WERI-Rb-1 (cell line): ENCODE data around the gene GBX2.

Experiments
- DNase-seq: peaks from one replicate; pipeline ENCODE4 v3.0.0-alpha.2; 2020
- H3K27ac ChIP-seq: fragments of 250-450 bp; sonication (Bioruptor Pico); 2 replicates; pipeline ENCODE4 v1.5.1; 2020; ENCODE audit warnings: mild to moderate bottlenecking, moderate library complexity
- H3K27me3 ChIP-seq: fragments of 250-450 bp; sonication (Bioruptor Pico); 2 replicates; pipeline ENCODE4 v1.5.1; 2021; ENCODE audit warnings: mild to moderate bottlenecking, low read depth, moderate library complexity; ENCODE audit not compliant: insufficient read depth, severe bottlenecking
- H3K36me3 ChIP-seq: fragments of 250-450 bp; sonication (Bioruptor Pico); 2 replicates; pipeline ENCODE4 v1.5.1; 2020; ENCODE audit warnings: mild to moderate bottlenecking, moderate library complexity
- H3K4me3 ChIP-seq: 2 replicates; pipeline ENCODE4 v1.5.1; 2011; ENCODE audit warnings: low read depth, mild to moderate bottlenecking, control low read depth, low read length
- H3K9me3 ChIP-seq: fragments of 250-450 bp; sonication (Bioruptor Pico); 2 replicates; pipeline ENCODE4 v1.5.1; 2021; ENCODE audit warnings: mild to moderate bottlenecking, moderate library complexity; ENCODE audit not compliant: severe bottlenecking
- CTCF ChIP-seq: IDR thresholded peaks from 2 replicates; pipeline ENCODE4 v1.5.1; 2011; ENCODE audit warnings: low read depth, mild to moderate bottlenecking, control low read depth, inconsistent platforms, low read length

The GBX2 gene

GRCh38 chr2:236161531-236161930 is 6.7 kb downstream of the GBX2 start:
- no peak for TF ChIP-seq CTCF
- no peak for DNase-seq
- H3K27ac ChIP-seq, result no peak overlapping the region
- peaks cover 81% of the 10 kb centered on the region for H3K27me3 ChIP-seq
- peaks cover 3% of the 10 kb centered on the region for H3K9me3 ChIP-seq
- H3K36me3 ChIP-seq, result no peaks in the 10 kb centered on the region
- no peak overlapping the region for H3K4me3 ChIP-seq

- H3K27me3 ChIP-seq, result peaks cover 81% of the 10 kb centered on the region
- H3K9me3 ChIP-seq, result peaks cover 3% of the 10 kb centered on the region
- no peak overlapping the region for H3K27ac ChIP-seq
- H3K4me3 ChIP-seq, result no peak overlapping the region
- no peak for DNase-seq
- no peaks in the 10 kb centered on the region for H3K36me3 ChIP-seq
- no peak for TF ChIP-seq CTCF
Observed at GRCh38 chr2:236161082-236161462, 7.1 kb downstream of the GBX2 start.

- H3K27me3 ChIP-seq, result peaks cover 81% of the 10 kb centered on the region
- no peak for TF ChIP-seq CTCF
Observed at GRCh38 chr2:236160366-236161081, 7.7 kb downstream of the GBX2 start.

GRCh38 chr2:236159778-236160170 is 8.4 kb downstream of the GBX2 start:
- Histone ChIP-seq H3K27me3 (peaks cover 81% of the 10 kb centered on the region), H3K9me3 (peaks cover 3% of the 10 kb centered on the region)

More at GRCh38 chr2:236160366-236161081, 7.7 kb downstream of the GBX2 start:
- peaks cover 3% of the 10 kb centered on the region for H3K9me3 ChIP-seq
- no peaks in the 10 kb centered on the region for H3K36me3 ChIP-seq
- DNase-seq, result no peak
- H3K27ac ChIP-seq, result no peak overlapping the region
- no peak overlapping the region for H3K4me3 ChIP-seq

GRCh38 chr2:236158969-236159777 is 9.0 kb downstream of the GBX2 start:
- peak; percentile 45 for DNase-seq
- Histone ChIP-seq H3K27ac (no peak overlapping the region), H3K36me3 (no peaks in the 10 kb centered on the region), H3K27me3 (peaks cover 80% of the 10 kb centered on the region), H3K4me3 (peak overlapping the region; percentile 16), H3K9me3 (peaks cover 2% of the 10 kb centered on the region)
- no peak for TF ChIP-seq CTCF

More at GRCh38 chr2:236159778-236160170, 8.4 kb downstream of the GBX2 start:
- Histone ChIP-seq H3K36me3 (no peaks in the 10 kb centered on the region), H3K4me3 (peak overlapping the region; percentile 16), H3K27ac (no peak overlapping the region)
- DNase-seq, result no peak
- no peak for TF ChIP-seq CTCF
